ENCODE measurements around the gene ATOH7. TPM values are rescaled to one million over a fixed set of nuclear protein-coding genes. Genes with fewer than 3 reads are reported as not detected.
"Not testable (repeated sequence)": the region's sequence is repeated elsewhere in the genome, so short reads cannot be mapped to it uniquely, and the experiment has no call there.

ATOH7 gene
- total RNA-seq, 1 donor from 2014 or later: 0.41 TPM

DNA sequence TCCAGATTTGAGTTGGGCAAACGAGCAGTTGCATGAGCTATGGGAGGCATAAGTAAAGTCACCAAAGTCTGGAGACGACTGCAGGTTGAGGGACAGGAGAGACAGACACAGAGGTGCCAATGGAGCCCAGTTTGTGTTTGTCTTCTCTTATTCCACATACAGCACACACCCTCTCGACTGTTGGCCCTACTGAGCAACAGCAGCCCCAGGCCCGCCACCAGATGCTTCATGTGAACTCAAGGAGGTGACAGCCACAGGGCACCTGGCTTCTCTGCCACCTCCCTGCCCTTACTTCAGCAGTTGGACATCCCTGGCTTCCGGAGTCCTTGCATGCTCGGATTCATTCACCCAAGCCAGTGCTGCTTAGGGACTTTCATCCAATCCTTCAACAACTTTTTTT is 6.5 kb upstream of the ATOH7 start:
- DNase-seq (ENCODE audit: low spot score in 2 of 2): no peak
- FAIRE-seq: no peak

DNA sequence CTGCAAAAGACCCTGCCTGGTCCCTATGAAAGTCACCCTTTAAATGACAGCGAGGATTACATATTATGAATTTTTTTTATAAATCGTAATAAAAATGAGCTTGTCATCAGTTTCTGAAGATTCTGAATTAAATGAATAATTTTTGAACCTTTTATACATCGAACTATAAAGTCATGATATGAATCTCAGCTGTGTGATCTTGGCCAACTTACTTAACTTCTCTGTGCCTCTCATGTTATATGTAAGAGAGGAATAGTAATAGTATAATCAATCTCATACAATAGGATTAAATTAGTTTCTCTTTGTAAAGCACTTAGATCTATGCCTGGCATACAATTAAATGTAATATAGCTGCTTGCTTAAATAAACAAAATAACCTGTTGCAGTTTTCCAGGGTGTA is 5.3 kb upstream of the ATOH7 start:
- DNase-seq (ENCODE audit: low spot score in 2 of 2): no peak
- FAIRE-seq: no peak

DNA sequence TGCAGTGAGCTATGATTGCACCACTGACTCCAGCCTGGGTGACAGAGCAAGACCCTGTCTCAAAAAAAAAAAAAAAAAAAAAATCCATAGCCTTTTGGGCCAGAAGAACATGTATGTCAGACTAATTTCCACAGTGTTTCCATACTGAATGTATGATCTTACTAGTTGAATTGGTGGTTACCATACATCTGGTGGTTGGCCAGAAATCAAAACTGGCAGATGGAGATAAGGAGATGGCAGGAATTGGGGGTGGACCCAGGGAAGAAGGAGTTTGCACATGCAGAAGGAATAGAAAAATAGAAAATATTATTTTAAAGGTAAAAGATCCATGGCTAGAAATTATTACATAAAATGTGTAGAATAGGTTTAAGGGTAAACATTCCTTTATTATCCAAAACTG is 3.7 kb upstream of the ATOH7 start:
- no peak for DNase-seq (ENCODE audit: low spot score in 2 of 2)
- FAIRE-seq: no peak

- FAIRE-seq: no peak
- DNase-seq (ENCODE audit: low spot score in 2 of 2): no peak
Observed at GRCh38 chr10:68235111-68235510, 3.2 kb upstream of the ATOH7 start.

- DNase-seq (ENCODE audit: low spot score in 2 of 2) (no peak), FAIRE-seq (no peak)
Observed at GRCh38 chr10:68233046-68233445, 1.1 kb upstream of the ATOH7 start.

GRCh38 chr10:68231106-68231816 is 652 bp downstream of the ATOH7 start:
- FAIRE-seq (no peak), DNase-seq (ENCODE audit: low spot score in 2 of 2) (peak; percentile 87 to 88)

DNA sequence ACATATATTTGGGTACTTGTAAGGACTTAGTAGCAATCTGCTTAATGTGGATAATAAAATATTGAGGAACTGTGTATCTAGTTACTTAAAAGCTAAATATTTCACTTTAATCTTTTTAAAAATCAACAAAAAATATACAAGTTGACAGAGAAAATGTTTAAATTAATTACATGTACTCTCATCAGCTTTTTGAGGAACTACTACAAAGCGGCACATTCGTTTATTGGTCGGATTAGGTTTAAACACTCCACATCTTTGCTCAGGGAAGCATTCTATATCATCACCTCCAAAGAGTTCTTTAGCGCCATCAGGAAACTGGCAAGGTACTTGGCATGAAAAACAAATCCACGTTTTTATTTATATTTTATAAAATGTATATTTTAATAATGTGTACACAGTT is 1.6 kb downstream of the ATOH7 start:
- FAIRE-seq: no peak
- no peak for DNase-seq (ENCODE audit: low spot score in 2 of 2)

- no peak for FAIRE-seq
- no peak for DNase-seq (ENCODE audit: low spot score in 2 of 2)
Observed at GRCh38 chr10:68224810-68225209, 7.1 kb downstream of the ATOH7 start.

GRCh38 chr10:68223535-68224165 is 8.3 kb downstream of the ATOH7 start:
- FAIRE-seq (no peak), DNase-seq (ENCODE audit: low spot score in 2 of 2) (no peak)

DNA sequence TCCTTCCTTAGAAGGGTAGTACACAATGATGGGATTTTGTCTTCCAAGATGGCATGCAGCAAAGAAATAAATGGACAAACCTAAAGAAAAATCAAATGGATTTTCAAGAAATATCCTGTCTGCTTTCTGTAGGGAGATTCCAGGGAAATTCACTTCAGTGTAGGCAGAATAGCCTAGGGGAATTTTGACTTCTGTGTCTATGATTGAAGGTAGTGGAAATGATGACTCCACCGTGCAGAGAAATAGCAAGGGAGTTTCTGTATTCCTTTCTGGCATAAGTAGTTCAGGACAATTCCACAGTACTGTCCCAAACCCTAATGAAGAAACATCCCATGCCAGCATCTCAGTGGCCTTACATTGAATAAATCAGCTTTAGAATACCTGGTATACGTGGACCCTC is 9.5 kb downstream of the ATOH7 start:
- FAIRE-seq: no peak
- DNase-seq (ENCODE audit: low spot score in 2 of 2): no peak

DNA sequence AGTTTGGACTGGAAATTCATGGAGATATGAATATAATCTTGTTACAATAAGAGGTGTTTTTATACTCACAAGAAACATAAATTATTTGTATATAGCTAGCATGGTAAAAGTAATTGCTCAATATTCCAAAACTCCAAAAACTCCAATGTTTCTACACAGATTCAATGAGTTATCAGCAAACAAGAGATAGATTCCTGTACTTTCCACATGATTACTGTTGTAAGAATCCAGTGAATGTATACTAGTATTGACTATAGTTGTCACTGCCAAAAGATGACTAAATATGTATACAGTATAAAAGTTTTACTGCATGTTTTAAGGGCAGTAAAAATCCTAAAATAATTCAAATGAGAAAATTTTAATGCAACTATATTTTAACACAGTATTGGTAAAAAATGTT is 10.7 kb downstream of the ATOH7 start:
- DNase-seq (ENCODE audit: low spot score in 2 of 2): no peak
- no peak for FAIRE-seq

GRCh38 chr10:68218786-68219185 is 13.1 kb downstream of the ATOH7 start:
- DNase-seq (ENCODE audit: low spot score in 2 of 2) (no peak), FAIRE-seq (no peak)

GRCh38 chr10:68212721-68213352 is 19.1 kb downstream of the ATOH7 start:
- DNase-seq (ENCODE audit: low spot score in 2 of 2) (peak in 1 of 2 donors; percentile 22), FAIRE-seq (no peak)

- FAIRE-seq (no peak), DNase-seq (ENCODE audit: low spot score in 2 of 2) (no peak)
Observed at GRCh38 chr10:68211669-68212068, 20.2 kb downstream of the ATOH7 start.

GRCh38 chr10:68208424-68209042 is 23.4 kb downstream of the ATOH7 start:
- peak in 1 of 2 donors; percentile 34 for DNase-seq (ENCODE audit: low spot score in 2 of 2)
- no peak for FAIRE-seq

DNA sequence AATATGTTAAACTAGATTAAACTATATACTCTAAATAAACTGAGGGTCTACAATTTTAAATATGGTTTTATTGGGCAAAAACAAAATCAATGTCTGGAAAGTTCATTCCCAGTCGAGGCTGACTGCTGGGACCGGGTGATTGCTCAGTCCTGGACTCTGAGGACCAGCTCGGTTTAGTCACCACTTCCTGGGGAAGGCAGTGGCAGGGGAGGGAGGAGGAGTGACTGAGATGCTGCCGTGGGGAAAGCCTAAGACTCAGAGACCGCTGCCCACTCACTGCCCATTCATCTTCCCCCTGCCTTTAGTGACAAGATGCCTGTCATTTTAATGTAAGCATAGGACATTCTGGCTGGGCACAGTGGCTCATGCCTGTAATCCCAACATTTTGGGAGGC is 29.0 kb downstream of the ATOH7 start:
- DNase-seq (ENCODE audit: low spot score in 2 of 2) (no peak), FAIRE-seq (no peak)

GRCh38 chr10:68196701-68197100 is 35.2 kb downstream of the ATOH7 start:
- no peak for DNase-seq (ENCODE audit: low spot score in 2 of 2)
- no peak for FAIRE-seq

- not testable (repeated sequence) for FAIRE-seq
Observed at GRCh38 chr10:68195776-68196175, 36.1 kb downstream of the ATOH7 start.

GRCh38 chr10:68194290-68194689 is 37.6 kb downstream of the ATOH7 start:
- FAIRE-seq: no peak
- no peak for DNase-seq (ENCODE audit: low spot score in 2 of 2)

More at GRCh38 chr10:68195776-68196175, 36.1 kb downstream of the ATOH7 start:
- not testable (repeated sequence) for DNase-seq (ENCODE audit: low spot score in 2 of 2)

DNA sequence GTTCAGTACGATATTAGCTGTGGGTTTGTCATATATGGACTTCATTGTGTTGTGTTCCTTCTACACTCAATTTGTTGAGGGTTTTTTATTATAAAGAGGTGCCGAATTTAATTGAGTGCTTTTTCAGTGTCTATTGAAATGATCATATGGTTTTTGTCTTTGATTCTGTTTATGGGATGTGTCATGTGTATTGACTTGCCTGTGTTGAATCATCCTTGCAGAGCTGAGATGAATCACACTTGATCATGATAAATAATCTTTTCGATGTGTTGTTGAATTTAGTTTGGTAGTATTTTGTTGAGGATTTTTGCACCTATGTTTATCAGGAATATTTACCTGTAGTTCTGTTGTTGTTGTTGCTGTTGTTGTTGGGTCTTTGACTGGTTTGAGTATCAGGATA is 39.8 kb downstream of the ATOH7 start:
- DNase-seq (ENCODE audit: low spot score in 2 of 2): no peak
- no peak for FAIRE-seq

DNA sequence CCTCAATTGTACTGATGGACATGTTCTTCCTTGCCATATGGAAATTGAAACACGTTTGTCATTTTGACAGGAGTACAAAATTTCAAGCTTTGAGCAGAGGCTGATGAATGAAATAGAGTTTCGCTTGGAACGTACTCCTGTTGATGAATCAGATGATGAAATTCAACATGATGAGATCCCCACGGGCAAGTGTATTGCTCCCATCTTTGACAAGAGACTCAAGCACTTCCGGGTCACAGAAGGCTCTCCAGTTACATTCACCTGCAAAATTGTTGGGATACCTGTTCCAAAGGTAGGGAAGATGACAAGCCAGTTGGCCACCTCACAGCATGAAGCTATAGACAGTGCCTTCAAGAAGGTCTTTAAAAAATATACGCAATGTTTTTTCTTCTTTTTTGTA is 43.1 kb downstream of the ATOH7 start:
- FAIRE-seq (no peak), DNase-seq (ENCODE audit: low spot score in 2 of 2) (no peak)
